HEK293 (cell line): ENCODE measurements around the gene INF2.

Experiments used
- CTCF ChIA-PET: fragments of 350-600 bp; formaldehyde crosslinking; extraction: SDS; loops from one replicate; lab custom pipeline; 2021; ENCODE audit warnings: antibody characterized with exemption; lab: Yijun Ruan, JAX
- POLR2A ChIA-PET: fragments of 300-600 bp; formaldehyde crosslinking; extraction: SDS; loops from one replicate; lab custom pipeline; 2020; ENCODE audit warnings: antibody characterized with exemption, inconsistent platforms; lab: Yijun Ruan, JAX
- H3K27ac ChIP-seq: fragments of 200-500 bp; sonication (Bioruptor generic); 2 replicates; pipeline ENCODE4 v1.5.1; 2014; ENCODE audit warnings: low read depth, low read length, control low read depth, inconsistent platforms; ENCODE audit errors: extremely low read depth
- H3K36me3 ChIP-seq, 2 experiments: fragments of 200-500 bp in 1 of 2; sonication (Bioruptor generic) in 1 of 2; 1 replicate in 1 of 2; 2 replicates in 1 of 2; pipeline ENCODE4 v1.5.1; 2014 to 2017; ENCODE audit warnings: inconsistent platforms in 2 of 2, low read length in 2 of 2; ENCODE audit not compliant: control insufficient read depth in 2 of 2, insufficient read depth in 1 of 2
- H3K4me1 ChIP-seq: fragments of 200-500 bp; sonication (Bioruptor generic); 2 replicates; pipeline ENCODE4 v1.5.1; 2014; ENCODE audit warnings: mild to moderate bottlenecking, low read length, inconsistent platforms; ENCODE audit not compliant: control insufficient read depth, insufficient read depth
- H3K4me3 ChIP-seq: 2 replicates; pipeline ENCODE4 v1.5.1; 2011; ENCODE audit warnings: low read depth, mild to moderate bottlenecking, control low read depth, low read length, moderate library complexity
- H3K9me3 ChIP-seq: fragments of 200-500 bp; sonication (Bioruptor generic); 2 replicates; pipeline ENCODE4 v1.5.1; 2014; ENCODE audit warnings: low read depth, low read length, inconsistent platforms; ENCODE audit not compliant: control insufficient read depth, insufficient read depth
- GLIS1 ChIP-seq: fragments of 450-650 bp; formaldehyde crosslinking; IDR thresholded peaks from 2 replicates; pipeline ENCODE4 v1.5.1; 2016; ENCODE audit warnings: missing biosample characterization, missing genetic modification characterization
- MYNN ChIP-seq: fragments of 450-650 bp; formaldehyde crosslinking; IDR thresholded peaks from 2 replicates; pipeline ENCODE4 v1.5.1; 2016; ENCODE audit warnings: missing biosample characterization, missing genetic modification characterization, borderline replicate concordance
- SETDB1 ChIP-seq: IDR thresholded peaks from one replicate; pipeline ENCODE4 v1.6.1; 2017; ENCODE audit warnings: mild to moderate bottlenecking, low read length, moderate library complexity, mixed read lengths; ENCODE audit not compliant: insufficient read length
- TCF7L2 ChIP-seq: IDR thresholded peaks from 2 replicates; pipeline ENCODE4 v1.6.1; 2011; ENCODE audit warnings: low read depth, mild to moderate bottlenecking, inconsistent platforms, low read length, moderate library complexity, borderline replicate concordance
- TRIM28 ChIP-seq: IDR thresholded peaks from 2 replicates; pipeline ENCODE4 v1.6.1; 2011; ENCODE audit warnings: low read length, control low read depth, borderline replicate concordance
- WT1 ChIP-seq: fragments of 450-650 bp; formaldehyde crosslinking; IDR thresholded peaks from 2 replicates; pipeline ENCODE4 v1.5.1; 2016; ENCODE audit warnings: missing biosample characterization, missing genetic modification characterization
- YY1 ChIP-seq: fragments of 450-650 bp; formaldehyde crosslinking; IDR thresholded peaks from 2 replicates; pipeline ENCODE4 v1.5.1; 2018; ENCODE audit warnings: missing biosample characterization, missing genetic modification characterization
- ZBTB20 ChIP-seq: fragments of 450-650 bp; formaldehyde crosslinking; IDR thresholded peaks from 2 replicates; pipeline ENCODE4 v1.5.1; 2016; ENCODE audit warnings: missing biosample characterization, missing genetic modification characterization
- ZBTB6 ChIP-seq: fragments of 450-650 bp; formaldehyde crosslinking; IDR thresholded peaks from 2 replicates; pipeline ENCODE4 v1.5.1; 2017; ENCODE audit warnings: missing biosample characterization, missing genetic modification characterization
- ZBTB7A ChIP-seq: fragments of 450-650 bp; formaldehyde crosslinking; IDR thresholded peaks from 2 replicates; pipeline ENCODE4 v1.5.1; 2016; ENCODE audit warnings: low read depth, missing biosample characterization, missing genetic modification characterization
- ZNF112 ChIP-seq: fragments of 450-650 bp; formaldehyde crosslinking; IDR thresholded peaks from 2 replicates; pipeline ENCODE4 v1.5.0; 2017; ENCODE audit warnings: missing biosample characterization, missing genetic modification characterization
- ZNF19 ChIP-seq: fragments of 450-650 bp; formaldehyde crosslinking; IDR thresholded peaks from 2 replicates; pipeline ENCODE4; 2016; ENCODE audit warnings: missing biosample characterization, missing genetic modification characterization, low read depth
- ZNF202 ChIP-seq: fragments of 450-650 bp; formaldehyde crosslinking; IDR thresholded peaks from 2 replicates; pipeline ENCODE4 v1.5.1; 2016; ENCODE audit warnings: missing biosample characterization, missing genetic modification characterization, borderline replicate concordance
- ZNF280D ChIP-seq: fragments of 450-650 bp; formaldehyde crosslinking; IDR thresholded peaks from 2 replicates; pipeline ENCODE4 v1.5.1; 2016; ENCODE audit warnings: missing biosample characterization, missing genetic modification characterization
- ZNF555 ChIP-seq: fragments of 450-650 bp; formaldehyde crosslinking; conservative IDR thresholded peaks from 2 replicates; pipeline ENCODE4 v1.5.1; 2017; ENCODE audit warnings: missing biosample characterization, mild to moderate bottlenecking, missing genetic modification characterization, inconsistent platforms
- ZNF654 ChIP-seq: fragments of 450-650 bp; formaldehyde crosslinking; IDR thresholded peaks from 2 replicates; pipeline ENCODE4 v1.5.1; 2016; ENCODE audit warnings: low read depth, missing biosample characterization, missing genetic modification characterization
- ZNF677 ChIP-seq: fragments of 450-650 bp; IDR thresholded peaks from 2 replicates; pipeline ENCODE4 v1.5.0; 2018; ENCODE audit warnings: missing biosample characterization, mild to moderate bottlenecking, missing genetic modification characterization, moderate library complexity
- ZNF792 ChIP-seq: fragments of 450-650 bp; formaldehyde crosslinking; IDR thresholded peaks from 2 replicates; pipeline ENCODE4 v1.5.1; 2016; ENCODE audit warnings: missing biosample characterization, missing genetic modification characterization
- ZSCAN30 ChIP-seq: fragments of 450-650 bp; IDR thresholded peaks from 2 replicates; pipeline ENCODE4 v1.5.1; 2018; ENCODE audit warnings: missing biosample characterization, mild to moderate bottlenecking, missing genetic modification characterization, moderate library complexity
- TF ChIP-seq, protein P1 (sequence below): fragments of 450-650 bp; formaldehyde crosslinking; optimal IDR thresholded peaks from 2 replicates; pipeline ENCODE3; 2016; ENCODE audit warnings: missing biosample characterization, mild to moderate bottlenecking, missing genetic modification characterization
- TF ChIP-seq, protein P2 (sequence below): fragments of 450-650 bp; formaldehyde crosslinking; IDR thresholded peaks from 2 replicates; pipeline ENCODE4 v1.5.1; 2017; ENCODE audit warnings: missing biosample characterization, missing genetic modification characterization
- TF ChIP-seq, protein P3 (sequence below): fragments of 450-650 bp; formaldehyde crosslinking; IDR thresholded peaks from 2 replicates; pipeline ENCODE4 v1.5.1; 2016; ENCODE audit warnings: missing biosample characterization, missing genetic modification characterization
- TF ChIP-seq, protein P4 (sequence below): fragments of 450-650 bp; IDR thresholded peaks from 2 replicates; pipeline ENCODE4 v1.5.1; 2018; ENCODE audit warnings: missing biosample characterization, missing genetic modification characterization
- TF ChIP-seq, protein P5 (sequence below): fragments of 450-650 bp; formaldehyde crosslinking; IDR thresholded peaks from 2 replicates; pipeline ENCODE4 v1.5.1; 2016; ENCODE audit warnings: missing biosample characterization, missing genetic modification characterization

Gene INF2

GRCh38 chr14:104698688-104699425, 9.4 kb downstream of the INF2 start:
- no peak for TF ChIP-seq ZBTB7A (tag by site-specific recombination)
- TF ChIP-seq ZNF280D (tag by site-specific recombination): no peak
- no peak for TF ChIP-seq ZBTB6 (tag by site-specific recombination)
- no peak for TF ChIP-seq TCF7L2
- TF ChIP-seq ZNF555: no peak
- no peak for TF ChIP-seq ZNF202 (tag by site-specific recombination)
- no peak for TF ChIP-seq ZSCAN30 (tag by site-specific recombination)
- TF ChIP-seq ZNF677 (tag by site-specific recombination): no peak
- no peak for TF ChIP-seq ZNF19
- no peak for TF ChIP-seq GLIS1
- TF ChIP-seq, protein P1, sequence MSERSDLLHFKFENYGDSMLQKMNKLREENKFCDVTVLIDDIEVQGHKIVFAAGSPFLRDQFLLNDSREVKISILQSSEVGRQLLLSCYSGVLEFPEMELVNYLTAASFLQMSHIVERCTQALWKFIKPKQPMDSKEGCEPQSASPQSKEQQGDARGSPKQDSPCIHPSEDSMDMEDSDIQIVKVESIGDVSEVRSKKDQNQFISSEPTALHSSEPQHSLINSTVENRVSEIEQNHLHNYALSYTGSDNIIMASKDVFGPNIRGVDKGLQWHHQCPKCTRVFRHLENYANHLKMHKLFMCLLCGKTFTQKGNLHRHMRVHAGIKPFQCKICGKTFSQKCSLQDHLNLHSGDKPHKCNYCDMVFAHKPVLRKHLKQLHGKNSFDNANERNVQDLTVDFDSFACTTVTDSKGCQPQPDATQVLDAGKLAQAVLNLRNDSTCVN (tag by site-specific recombination): no peak
- TF ChIP-seq YY1: no peak
- H3K27ac ChIP-seq: no peak overlapping the region
- H3K36me3 ChIP-seq: peaks cover 0 to 45% of the 10 kb centered on the region in 2 experiments; a peak in 1 of 3 replicates
- ChIA-PET CTCF (interaction anchor here (0.7 kb wide), 1 partner anchor 25 kb away, joined by 3 read pairs; the partner anchor contains the start of gene ADSS1), POLR2A (interaction anchor here (1.1 kb wide), 1 partner anchor 10 kb away, joined by 5 read pairs; no protein-coding TSS in a partner anchor)
- no peaks in the 10 kb centered on the region for H3K9me3 ChIP-seq
- no peak overlapping the region for H3K4me3 ChIP-seq
- no peaks in the 10 kb centered on the region for H3K4me1 ChIP-seq

DNA sequence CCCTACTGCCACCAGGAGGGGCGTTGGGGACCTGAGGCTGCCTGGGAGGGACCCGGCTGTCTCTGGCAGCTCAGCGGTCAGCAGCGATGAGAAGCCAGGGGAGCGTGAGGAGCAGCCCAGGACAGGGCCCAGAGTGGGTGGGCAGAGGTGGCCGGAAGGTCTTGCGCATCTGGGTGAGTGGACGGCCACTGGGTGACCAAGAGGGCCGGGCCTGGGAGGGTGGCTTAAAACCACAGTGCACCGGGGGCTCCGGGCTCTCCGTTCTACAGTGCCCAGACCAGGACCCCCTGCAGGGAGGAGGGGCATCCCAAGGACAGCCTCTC, 10.0 kb downstream of the INF2 start:
- CTCF ChIA-PET: interaction anchor here (1.3 kb wide), 1 partner anchor 10 kb away, joined by 3 read pairs; no protein-coding TSS in a partner anchor
- peaks cover 0 to 48% of the 10 kb centered on the region in 2 experiments; a peak in 1 of 3 replicates for H3K36me3 ChIP-seq
- TF ChIP-seq, protein P2, sequence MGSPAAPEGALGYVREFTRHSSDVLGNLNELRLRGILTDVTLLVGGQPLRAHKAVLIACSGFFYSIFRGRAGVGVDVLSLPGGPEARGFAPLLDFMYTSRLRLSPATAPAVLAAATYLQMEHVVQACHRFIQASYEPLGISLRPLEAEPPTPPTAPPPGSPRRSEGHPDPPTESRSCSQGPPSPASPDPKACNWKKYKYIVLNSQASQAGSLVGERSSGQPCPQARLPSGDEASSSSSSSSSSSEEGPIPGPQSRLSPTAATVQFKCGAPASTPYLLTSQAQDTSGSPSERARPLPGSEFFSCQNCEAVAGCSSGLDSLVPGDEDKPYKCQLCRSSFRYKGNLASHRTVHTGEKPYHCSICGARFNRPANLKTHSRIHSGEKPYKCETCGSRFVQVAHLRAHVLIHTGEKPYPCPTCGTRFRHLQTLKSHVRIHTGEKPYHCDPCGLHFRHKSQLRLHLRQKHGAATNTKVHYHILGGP (tag by site-specific recombination): no peak
- TF ChIP-seq MYNN (tag by site-specific recombination): no peak
- no peak for TF ChIP-seq ZNF112 (tag by site-specific recombination)
- TF ChIP-seq ZNF792 (tag by site-specific recombination): no peak
- TF ChIP-seq, protein P3, sequence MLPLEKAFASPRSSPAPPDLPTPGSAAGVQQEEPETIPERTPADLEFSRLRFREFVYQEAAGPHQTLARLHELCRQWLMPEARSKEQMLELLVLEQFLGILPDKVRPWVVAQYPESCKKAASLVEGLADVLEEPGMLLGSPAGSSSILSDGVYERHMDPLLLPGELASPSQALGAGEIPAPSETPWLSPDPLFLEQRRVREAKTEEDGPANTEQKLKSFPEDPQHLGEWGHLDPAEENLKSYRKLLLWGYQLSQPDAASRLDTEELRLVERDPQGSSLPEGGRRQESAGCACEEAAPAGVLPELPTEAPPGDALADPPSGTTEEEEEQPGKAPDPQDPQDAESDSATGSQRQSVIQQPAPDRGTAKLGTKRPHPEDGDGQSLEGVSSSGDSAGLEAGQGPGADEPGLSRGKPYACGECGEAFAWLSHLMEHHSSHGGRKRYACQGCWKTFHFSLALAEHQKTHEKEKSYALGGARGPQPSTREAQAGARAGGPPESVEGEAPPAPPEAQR (tag by site-specific recombination): no peak
- TF ChIP-seq TRIM28: no peak
- no peak for TF ChIP-seq SETDB1
- no peak for TF ChIP-seq ZNF654 (tag by site-specific recombination)
- TF ChIP-seq, protein P4, sequence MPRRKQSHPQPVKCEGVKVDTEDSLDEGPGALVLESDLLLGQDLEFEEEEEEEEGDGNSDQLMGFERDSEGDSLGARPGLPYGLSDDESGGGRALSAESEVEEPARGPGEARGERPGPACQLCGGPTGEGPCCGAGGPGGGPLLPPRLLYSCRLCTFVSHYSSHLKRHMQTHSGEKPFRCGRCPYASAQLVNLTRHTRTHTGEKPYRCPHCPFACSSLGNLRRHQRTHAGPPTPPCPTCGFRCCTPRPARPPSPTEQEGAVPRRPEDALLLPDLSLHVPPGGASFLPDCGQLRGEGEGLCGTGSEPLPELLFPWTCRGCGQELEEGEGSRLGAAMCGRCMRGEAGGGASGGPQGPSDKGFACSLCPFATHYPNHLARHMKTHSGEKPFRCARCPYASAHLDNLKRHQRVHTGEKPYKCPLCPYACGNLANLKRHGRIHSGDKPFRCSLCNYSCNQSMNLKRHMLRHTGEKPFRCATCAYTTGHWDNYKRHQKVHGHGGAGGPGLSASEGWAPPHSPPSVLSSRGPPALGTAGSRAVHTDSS (tag by site-specific recombination): no peak
- TF ChIP-seq WT1 (tag by site-specific recombination): no peak
- TF ChIP-seq, protein P5, sequence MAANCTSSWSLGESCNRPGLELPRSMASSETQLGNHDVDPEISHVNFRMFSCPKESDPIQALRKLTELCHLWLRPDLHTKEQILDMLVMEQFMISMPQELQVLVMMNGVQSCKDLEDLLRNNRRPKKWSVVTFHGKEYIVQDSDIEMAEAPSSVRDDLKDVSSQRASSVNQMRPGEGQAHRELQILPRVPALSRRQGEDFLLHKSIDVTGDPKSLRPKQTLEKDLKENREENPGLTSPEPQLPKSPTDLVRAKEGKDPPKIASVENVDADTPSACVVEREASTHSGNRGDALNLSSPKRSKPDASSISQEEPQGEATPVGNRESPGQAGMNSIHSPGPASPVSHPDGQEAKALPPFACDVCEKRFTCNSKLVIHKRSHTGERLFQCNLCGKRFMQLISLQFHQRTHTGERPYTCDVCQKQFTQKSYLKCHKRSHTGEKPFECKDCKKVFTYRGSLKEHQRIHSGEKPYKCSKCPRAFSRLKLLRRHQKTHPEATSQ (tag by site-specific recombination): no peak
- TF ChIP-seq ZBTB20 (tag by site-specific recombination): no peak

More for the DNA sequence above, 10.0 kb downstream of the INF2 start:
- Histone ChIP-seq H3K9me3 (no peaks in the 10 kb centered on the region), H3K4me1 (no peaks in the 10 kb centered on the region), H3K4me3 (no peak overlapping the region), H3K27ac (no peak overlapping the region)
- POLR2A ChIA-PET: no interaction called here
